Activated CD4-positive, alpha-beta T cell treated with anti-CD3 and anti-CD28 coated beads, Interleukin-2, amount 50 U/mL, for 1 hour (primary cell): ENCODE data around the gene AGXT2.
A peak's percentile ranks its signal among the peaks of the same experiment; 100 is the strongest.
"Not testable (repeated sequence)": the region's sequence is repeated elsewhere in the genome, so short reads cannot be mapped to it uniquely, and the experiment has no call there.

Experiments
- DNase-seq: peaks from one replicate; pipeline ENCODE4 v3.0.0-alpha.2; 2020

AGXT2 gene

GRCh38 chr5:35012365-35012764 is 35.4 kb downstream of the AGXT2 start:
- no peak for DNase-seq

- DNase-seq, result no peak
Measured at GRCh38 chr5:35010676-35011075, 37.1 kb downstream of the AGXT2 start.

- DNase-seq, result no peak
Measured at GRCh38 chr5:35009657-35010056, 38.1 kb downstream of the AGXT2 start.

GRCh38 chr5:35009019-35009418 is 38.7 kb downstream of the AGXT2 start:
- DNase-seq, result no peak

GRCh38 chr5:35004771-35005170 is 43.0 kb downstream of the AGXT2 start:
- DNase-seq, result no peak

- no peak for DNase-seq
Measured at GRCh38 chr5:35004200-35004599, 43.5 kb downstream of the AGXT2 start.

GRCh38 chr5:35003018-35003957 is 44.5 kb downstream of the AGXT2 start:
- DNase-seq, result peak; percentile 35

- DNase-seq, result no peak
Measured at GRCh38 chr5:35002459-35002858, 45.3 kb downstream of the AGXT2 start.

- no peak for DNase-seq
Measured at GRCh38 chr5:35001842-35002241, 45.9 kb downstream of the AGXT2 start.

- DNase-seq, result no peak
Measured at GRCh38 chr5:34998058-34998789, 49.5 kb downstream of the AGXT2 start.

GRCh38 chr5:34996261-34996660 is 51.5 kb downstream of the AGXT2 start:
- DNase-seq, result no peak

- no peak for DNase-seq
Measured at GRCh38 chr5:34993951-34994350, 53.8 kb downstream of the AGXT2 start.

GRCh38 chr5:34991486-34992238 is 56.1 kb downstream of the AGXT2 start:
- no peak for DNase-seq

GRCh38 chr5:34986965-34987364 is 60.8 kb downstream of the AGXT2 start:
- no peak for DNase-seq

GRCh38 chr5:34982823-34983222 is 64.9 kb downstream of the AGXT2 start:
- no peak for DNase-seq

GRCh38 chr5:34978681-34979080 is 69.1 kb downstream of the AGXT2 start:
- DNase-seq, result no peak

GRCh38 chr5:34977934-34978613 is 69.7 kb downstream of the AGXT2 start:
- DNase-seq, result no peak

GRCh38 chr5:34976347-34976746 is 71.4 kb downstream of the AGXT2 start:
- DNase-seq, result no peak

- DNase-seq, result not testable (repeated sequence)
Measured at GRCh38 chr5:34971655-34972054, 76.1 kb downstream of the AGXT2 start.

GRCh38 chr5:34970552-34970951 is 77.2 kb downstream of the AGXT2 start:
- DNase-seq, result no peak

- DNase-seq, result no peak
Measured at GRCh38 chr5:34968258-34968657, 79.5 kb downstream of the AGXT2 start.

- no peak for DNase-seq
Measured at GRCh38 chr5:34967540-34967939, 80.2 kb downstream of the AGXT2 start.

GRCh38 chr5:34959323-34959722 is 88.4 kb downstream of the AGXT2 start:
- DNase-seq, result no peak
